GM12873 (cell line): Measurements from ENCODE around the gene CCL27.
A peak's percentile ranks its signal among the peaks of the same experiment; 100 is the strongest.

Source experiments
- CTCF ChIP-seq: IDR thresholded peaks from 2 replicates; pipeline ENCODE4 v1.5.1; 2012; ENCODE audit warnings: low read depth, mild to moderate bottlenecking, moderate library complexity, low read length, control low read depth; ENCODE audit not compliant: insufficient read depth; ENCODE audit errors: missing control alignments

The CCL27 gene

GRCh38 chr9:34615132-34615531 is 47.3 kb downstream of the CCL27 start:
- TF ChIP-seq CTCF: no peak

GRCh38 chr9:34612788-34613390 is 49.6 kb downstream of the CCL27 start:
- peak; percentile 95 for TF ChIP-seq CTCF
